Esophagus muscularis mucosa (tissue), 4 donors: ENCODE results near the gene CLIC5.

Source experiments
- EP300 ChIP-seq: sonication (generic); formaldehyde crosslinking; IDR thresholded peaks from one replicate; pipeline ENCODE4 v1.6.1; 2017; ENCODE audit warnings: antibody characterized with exemption
- POLR2A ChIP-seq: fragments of 450-650 bp; IDR thresholded peaks from one replicate; pipeline ENCODE4 v1.6.1; 2017; ENCODE audit warnings: antibody characterized with exemption, moderate library complexity, mild to moderate bottlenecking, low read depth
- TF ChIP-seq, protein P1 (sequence below), 3 experiments: fragments of 200-600 bp in 2 of 3; fragments of 450-650 bp in 1 of 3; sonication (generic) in 2 of 3; IDR thresholded peaks; one replicate each; pipeline ENCODE4 v1.5.1; 2017 to 2019; ENCODE audit warnings: antibody characterized with exemption in 3 of 3, mild to moderate bottlenecking in 2 of 3, moderate library complexity in 1 of 3

- TF ChIP-seq, protein P1, sequence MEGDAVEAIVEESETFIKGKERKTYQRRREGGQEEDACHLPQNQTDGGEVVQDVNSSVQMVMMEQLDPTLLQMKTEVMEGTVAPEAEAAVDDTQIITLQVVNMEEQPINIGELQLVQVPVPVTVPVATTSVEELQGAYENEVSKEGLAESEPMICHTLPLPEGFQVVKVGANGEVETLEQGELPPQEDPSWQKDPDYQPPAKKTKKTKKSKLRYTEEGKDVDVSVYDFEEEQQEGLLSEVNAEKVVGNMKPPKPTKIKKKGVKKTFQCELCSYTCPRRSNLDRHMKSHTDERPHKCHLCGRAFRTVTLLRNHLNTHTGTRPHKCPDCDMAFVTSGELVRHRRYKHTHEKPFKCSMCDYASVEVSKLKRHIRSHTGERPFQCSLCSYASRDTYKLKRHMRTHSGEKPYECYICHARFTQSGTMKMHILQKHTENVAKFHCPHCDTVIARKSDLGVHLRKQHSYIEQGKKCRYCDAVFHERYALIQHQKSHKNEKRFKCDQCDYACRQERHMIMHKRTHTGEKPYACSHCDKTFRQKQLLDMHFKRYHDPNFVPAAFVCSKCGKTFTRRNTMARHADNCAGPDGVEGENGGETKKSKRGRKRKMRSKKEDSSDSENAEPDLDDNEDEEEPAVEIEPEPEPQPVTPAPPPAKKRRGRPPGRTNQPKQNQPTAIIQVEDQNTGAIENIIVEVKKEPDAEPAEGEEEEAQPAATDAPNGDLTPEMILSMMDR (IDR thresholded peaks at IDR 0.05), result no peak
- TF ChIP-seq EP300 (no peak), POLR2A (no peak)
Observed at GRCh38 chr6:46014046-46014445, 1.6 kb downstream of the CLIC5 start.
